OCI-LY7 (cell line): Measurements from ENCODE around the gene C3. TPM values are rescaled to one million over a fixed set of nuclear protein-coding genes. Genes with fewer than 3 reads are reported as not detected.

Source experiments
- BruUV-seq: library from RNA; stranded (reverse); fragments of 400-500 nt; replicated peaks from 2 replicates; lab custom pipeline; 2021; lab: Mats Ljungman, UMichigan
- CTCF ChIA-PET: fragments of 300-600 bp; sonication (Branson Sonifier 250); formaldehyde crosslinking; loops from one replicate; lab custom pipeline; 2022; ENCODE audit warnings: antibody characterized with exemption; ENCODE audit not compliant: unreplicated experiment; lab: Charles Lee
- POLR2A ChIA-PET: fragments of 300-600 bp; sonication (Branson Sonifier 250); formaldehyde crosslinking; loops from one replicate; lab custom pipeline; 2022; ENCODE audit warnings: antibody characterized with exemption; lab: Charles Lee
- DNase-seq: peaks from one replicate; pipeline ENCODE4 v3.0.0-alpha.2; 2015; ENCODE audit warnings: low spot score
- H2AFZ ChIP-seq: fragments of 200-600 bp; sonication (generic), shearing (Covaris generic); 2 replicates; pipeline ENCODE4 v1.6.1; 2014; ENCODE audit warnings: mild to moderate bottlenecking, antibody characterized with exemption, low read length, moderate library complexity
- H3K27ac ChIP-seq: fragments of 200-600 bp; sonication (generic); 2 replicates; pipeline ENCODE4 v1.5.1; 2014; ENCODE audit warnings: mixed run types, low read depth, mild to moderate bottlenecking, moderate library complexity, low read length, inconsistent platforms; ENCODE audit not compliant: poor library complexity, severe bottlenecking
- H3K36me3 ChIP-seq: fragments of 200-600 bp; sonication (generic); 2 replicates; pipeline ENCODE4 v1.6.1; 2014; ENCODE audit warnings: mild to moderate bottlenecking, antibody characterized with exemption, low read length, moderate library complexity, mixed read lengths; ENCODE audit not compliant: insufficient read depth
- H3K4me1 ChIP-seq: fragments of 200-600 bp; sonication (generic); 2 replicates; pipeline ENCODE4 v1.5.1; 2014; ENCODE audit warnings: mild to moderate bottlenecking, low read length; ENCODE audit not compliant: insufficient read depth, poor library complexity, severe bottlenecking
- H3K4me2 ChIP-seq: fragments of 200-600 bp; sonication (generic); 2 replicates; pipeline ENCODE4 v1.6.1; 2014; ENCODE audit warnings: mild to moderate bottlenecking, low read length
- H3K4me3 ChIP-seq: fragments of 200-600 bp; sonication (generic); 2 replicates; pipeline ENCODE4 v1.5.1; 2014; ENCODE audit warnings: mild to moderate bottlenecking, low read depth, low read length; ENCODE audit not compliant: poor library complexity, severe bottlenecking
- H3K79me2 ChIP-seq: fragments of 200-600 bp; sonication (generic); 2 replicates; pipeline ENCODE4 v1.6.1; 2016; ENCODE audit warnings: low read depth, mild to moderate bottlenecking, low read length, moderate library complexity, mixed read lengths; ENCODE audit not compliant: insufficient read depth
- H3K9me2 ChIP-seq: fragments of 200-600 bp; sonication (generic); 2 replicates; pipeline ENCODE4 v1.6.1; 2016; ENCODE audit warnings: mild to moderate bottlenecking, low read length, mixed read lengths; ENCODE audit not compliant: insufficient read depth
- H3K9me3 ChIP-seq: fragments of 200-600 bp; sonication (generic); 2 replicates; pipeline ENCODE4 v1.6.1; 2014; ENCODE audit warnings: mild to moderate bottlenecking, mixed run types, low read length, mixed read lengths
- H4K20me1 ChIP-seq: fragments of 200-600 bp; sonication (generic); 2 replicates; pipeline ENCODE4 v1.6.1; 2014; ENCODE audit warnings: mild to moderate bottlenecking, antibody characterized with exemption, low read length, moderate library complexity, mixed read lengths; ENCODE audit not compliant: insufficient read depth
- CTCF ChIP-seq: fragments of 200-600 bp; sonication (generic); conservative IDR thresholded peaks from 2 replicates; pipeline ENCODE4 v1.5.1; 2014; ENCODE audit warnings: mild to moderate bottlenecking, antibody characterized with exemption, low read length, moderate library complexity, mixed read lengths
- EZH2phosphoT487 ChIP-seq: fragments of 200-600 bp; sonication (generic); IDR thresholded peaks from 2 replicates; pipeline ENCODE4 v1.6.1; 2018; ENCODE audit warnings: low read depth, borderline replicate concordance, mild to moderate bottlenecking, mixed run types, antibody characterized with exemption, low read length, moderate library complexity, mixed read lengths
- intact Hi-C: fragments of 100-400 bp; cut with micrococcal nuclease; formaldehyde crosslinking; loops from one replicate; pipeline ENCODE4 v1.10.0; 2022; ENCODE audit not compliant: unreplicated experiment
- total RNA-seq, 2 experiments: library from RNA; depleted of rRNA in 1 of 2; stranded (reverse); fragments of >200 nt in 1 of 2; shearing (Covaris generic) in 1 of 2; gene quantifications; 2 replicates each; pipeline ENCODE4 v1.2.3, GENCODE V29; 2014 to 2022

The C3 gene
- total RNA-seq, 2 experiments from 2014 or later, result 0.13 TPM; not detected in 1

DNA sequence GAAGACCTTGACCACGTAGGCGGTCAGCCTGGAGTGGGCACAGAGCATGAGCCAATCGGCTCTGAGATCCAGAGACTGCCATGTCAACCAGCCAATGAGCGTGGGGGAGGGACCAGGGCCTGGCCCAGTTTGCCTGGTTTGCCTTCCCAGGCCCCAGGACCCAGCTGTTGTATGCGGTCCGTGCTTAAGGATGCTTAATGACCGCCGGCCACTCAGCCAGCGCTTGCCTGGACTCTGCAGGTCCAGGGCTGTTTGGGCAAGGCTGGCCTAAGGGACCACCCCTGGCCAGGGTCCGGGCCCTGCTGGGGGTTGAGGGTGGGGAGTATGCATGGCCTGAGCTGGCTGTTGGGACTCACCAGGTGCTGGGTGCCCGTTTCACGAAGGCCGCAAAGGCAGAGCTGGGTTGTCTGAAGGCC lies 27.4 kb downstream of the C3 start:
- TF ChIP-seq CTCF, result no peak
- H4K20me1 ChIP-seq, result no peaks in the 10 kb centered on the region
- H3K4me2 ChIP-seq, result no peak overlapping the region
- H2AFZ ChIP-seq, result no peak overlapping the region
- ChIA-PET CTCF (no interaction called here), POLR2A (no interaction called here)
- no peak overlapping the region for H3K27ac ChIP-seq
- BruUV-seq, result no TSS peak
- H3K4me3 ChIP-seq, result no peak overlapping the region
- H3K79me2 ChIP-seq, result no peaks in the 10 kb centered on the region
- H3K9me2 ChIP-seq, result no peaks in the 10 kb centered on the region
- H3K9me3 ChIP-seq, result no peaks in the 10 kb centered on the region; the same call in 1 of the 2 replicates
- no peak for DNase-seq
- H3K36me3 ChIP-seq, result no peaks in the 10 kb centered on the region
- H3K4me1 ChIP-seq, result no peaks in the 10 kb centered on the region
- intact Hi-C loops, result no loop called here

GRCh38 chr19:6692027-6692426 lies 28.4 kb downstream of the C3 start:
- Histone ChIP-seq H3K36me3 (no peaks in the 10 kb centered on the region), H3K4me3 (no peak overlapping the region), H3K79me2 (no peaks in the 10 kb centered on the region), H3K9me3 (no peaks in the 10 kb centered on the region; the same call in 1 of the 2 replicates), H3K4me2 (no peak overlapping the region), H3K4me1 (no peaks in the 10 kb centered on the region), H2AFZ (no peak overlapping the region), H4K20me1 (no peaks in the 10 kb centered on the region), H3K27ac (no peak overlapping the region), H3K9me2 (no peaks in the 10 kb centered on the region)
- TF ChIP-seq EZH2phosphoT487, result no peak
- no peak for TF ChIP-seq CTCF
- DNase-seq, result no peak
- ChIA-PET CTCF (no interaction called here), POLR2A (no interaction called here)
- intact Hi-C loops, result no loop called here
- no TSS peak for BruUV-seq

DNA sequence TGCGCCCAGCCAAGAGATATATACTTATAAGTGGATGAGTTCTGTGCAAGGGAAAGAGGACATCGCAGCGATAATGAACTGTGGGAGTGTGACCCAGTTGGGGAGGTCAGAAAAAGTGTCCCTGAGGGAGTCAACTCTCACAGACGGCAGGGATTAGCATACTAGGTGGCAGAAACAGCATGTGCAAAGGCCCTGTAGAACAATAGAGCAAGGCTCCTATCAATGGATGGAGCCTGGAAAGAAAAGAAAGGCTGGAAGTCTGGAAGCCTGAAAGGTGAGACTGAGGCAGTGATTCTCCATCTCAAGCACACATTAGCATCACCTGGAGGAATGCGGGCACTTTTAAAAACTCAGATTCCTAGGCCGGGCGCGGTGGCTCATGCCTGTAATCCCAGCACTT lies 29.1 kb downstream of the C3 start:
- Histone ChIP-seq H3K9me2 (no peaks in the 10 kb centered on the region), H4K20me1 (no peaks in the 10 kb centered on the region), H3K79me2 (no peaks in the 10 kb centered on the region), H3K27ac (no peak overlapping the region), H3K4me3 (no peak overlapping the region), H3K9me3 (no peaks in the 10 kb centered on the region; the same call in 1 of the 2 replicates), H3K4me1 (no peaks in the 10 kb centered on the region), H3K36me3 (no peaks in the 10 kb centered on the region), H2AFZ (no peak overlapping the region), H3K4me2 (no peak overlapping the region)
- BruUV-seq, result no TSS peak
- intact Hi-C loops, result no loop called here
- TF ChIP-seq CTCF, result no peak
- TF ChIP-seq EZH2phosphoT487, result no peak
- CTCF ChIA-PET, result no interaction called here
- POLR2A ChIA-PET, result no interaction called here
- DNase-seq, result no peak
